GM19468 (cell line): ENCODE data around the gene TBL1XR1.

ENCODE experiments used
- ATAC-seq: cut with Tn5 transposase; IDR thresholded peaks from one replicate; pipeline ENCODE4 v1.9.1; 2021; ENCODE audit warnings: mild to moderate bottlenecking, moderate library complexity, moderate number of reproducible peaks; ENCODE audit not compliant: unreplicated experiment; ENCODE audit errors: extremely low read depth

TBL1XR1 gene

DNA sequence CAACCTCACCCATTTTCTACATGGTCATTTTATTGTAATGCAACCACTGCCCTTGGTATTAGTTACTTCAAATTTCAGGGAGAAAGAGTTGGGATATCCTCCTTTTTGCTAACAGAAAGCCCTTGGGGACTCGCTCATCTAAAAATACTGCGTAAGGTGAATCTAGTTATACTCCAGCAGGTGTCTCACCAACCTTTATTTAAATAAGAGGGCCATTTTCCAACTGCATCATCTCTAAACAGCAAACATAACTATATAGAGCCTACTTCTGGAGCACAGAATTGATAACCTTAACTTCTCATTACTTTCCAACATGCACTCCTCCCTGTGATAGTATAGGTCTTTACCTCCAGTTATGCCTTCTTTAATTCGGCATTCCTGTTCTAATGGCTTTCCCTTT is 77.5 kb downstream of the TBL1XR1 start:
- no peak for ATAC-seq

GRCh38 chr3:177114253-177114652 is 83.0 kb downstream of the TBL1XR1 start:
- no peak for ATAC-seq

DNA sequence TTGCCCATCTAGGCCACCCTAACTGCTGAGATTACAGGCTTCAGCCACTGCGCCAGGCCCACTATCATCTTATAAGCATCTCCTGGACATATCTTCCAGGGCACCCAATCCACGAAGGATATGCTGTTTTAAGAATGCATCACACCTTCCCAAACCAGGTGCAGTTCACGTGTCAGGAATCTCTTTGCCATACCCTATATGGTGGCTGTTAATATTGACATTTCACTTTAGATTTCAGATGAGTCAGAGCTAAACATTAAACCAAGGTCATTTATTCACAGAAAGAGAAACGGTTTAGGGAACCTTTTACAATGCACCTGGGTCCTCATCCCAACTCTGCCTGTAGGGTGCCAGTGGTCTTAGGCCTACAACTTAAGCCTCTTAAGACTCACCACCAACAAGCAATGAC is 85.7 kb downstream of the TBL1XR1 start:
- no peak for ATAC-seq

DNA sequence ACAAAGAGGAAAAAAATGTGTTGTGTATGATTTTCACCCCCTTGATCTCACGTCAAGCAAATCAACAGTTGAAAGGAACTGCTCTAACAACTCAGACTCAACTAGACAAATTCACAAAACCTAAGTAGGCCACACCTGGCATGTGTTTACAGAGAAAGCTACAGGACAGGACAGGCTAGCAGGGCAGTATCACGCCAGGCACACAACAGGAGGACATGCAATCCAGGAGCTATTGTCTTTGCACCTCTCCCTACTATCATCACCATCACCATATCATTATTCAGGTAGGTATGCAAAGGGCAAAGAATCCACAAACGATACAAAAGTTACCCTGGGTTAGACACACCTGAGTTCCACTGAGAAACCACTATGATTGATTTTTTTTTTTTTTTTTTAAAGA is 86.4 kb downstream of the TBL1XR1 start:
- no peak for ATAC-seq

GRCh38 chr3:177110386-177110785 is 86.9 kb downstream of the TBL1XR1 start:
- ATAC-seq: no peak

- no peak for ATAC-seq
Observed at GRCh38 chr3:177109688-177110330, 87.5 kb downstream of the TBL1XR1 start.

- ATAC-seq: no peak
Observed at GRCh38 chr3:177108648-177109047, 88.6 kb downstream of the TBL1XR1 start.

GRCh38 chr3:177107461-177108239 is 89.6 kb downstream of the TBL1XR1 start:
- ATAC-seq: no peak

- no peak for ATAC-seq
Observed at GRCh38 chr3:177106594-177106993, 90.7 kb downstream of the TBL1XR1 start.

DNA sequence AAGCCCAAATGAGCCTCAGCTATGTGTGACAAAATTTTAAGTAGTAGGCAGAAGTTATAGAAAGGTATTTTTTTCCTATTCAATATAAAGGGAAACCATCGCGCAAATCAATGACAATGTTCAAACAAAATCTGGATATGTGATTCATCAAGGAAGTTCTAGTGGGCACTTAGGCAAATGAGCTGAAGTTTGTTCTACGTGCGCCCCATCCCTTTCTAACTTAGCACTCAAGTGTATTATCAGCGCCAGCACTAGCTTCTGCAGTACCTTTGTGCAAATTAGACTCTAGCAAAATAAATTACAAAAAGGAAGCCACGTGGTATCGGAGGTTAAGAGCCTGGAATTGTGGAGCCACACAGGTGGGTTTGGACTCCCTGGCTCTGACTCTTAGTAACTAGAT is 91.1 kb downstream of the TBL1XR1 start:
- no peak for ATAC-seq

GRCh38 chr3:177105623-177106022 is 91.7 kb downstream of the TBL1XR1 start:
- no peak for ATAC-seq

GRCh38 chr3:177104299-177104992 is 92.8 kb downstream of the TBL1XR1 start:
- no peak for ATAC-seq

DNA sequence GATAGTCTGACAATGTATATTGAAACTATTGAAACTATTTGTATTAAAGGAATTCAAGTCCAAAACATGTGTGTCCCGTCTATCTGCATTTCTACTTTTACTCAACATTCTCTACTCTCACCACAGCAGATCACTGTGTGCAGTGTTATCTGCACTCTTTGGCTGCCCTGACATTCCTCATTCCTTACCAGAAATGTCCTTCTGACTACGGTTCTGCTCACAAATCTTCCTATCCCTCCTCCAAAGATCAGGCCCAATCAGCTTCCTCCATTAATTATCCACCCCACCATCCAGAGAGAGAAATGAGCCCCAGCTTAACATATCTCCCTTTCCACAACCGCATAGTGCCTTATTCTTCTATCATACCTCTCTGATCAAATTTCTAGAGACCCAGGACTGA is 94.7 kb downstream of the TBL1XR1 start:
- ATAC-seq: no peak

- no peak for ATAC-seq
Observed at GRCh38 chr3:177098551-177098950, 98.7 kb downstream of the TBL1XR1 start.

GRCh38 chr3:177096615-177097014 is 100.7 kb downstream of the TBL1XR1 start:
- no peak for ATAC-seq

GRCh38 chr3:177093966-177094365 is 103.3 kb downstream of the TBL1XR1 start:
- ATAC-seq: no peak

DNA sequence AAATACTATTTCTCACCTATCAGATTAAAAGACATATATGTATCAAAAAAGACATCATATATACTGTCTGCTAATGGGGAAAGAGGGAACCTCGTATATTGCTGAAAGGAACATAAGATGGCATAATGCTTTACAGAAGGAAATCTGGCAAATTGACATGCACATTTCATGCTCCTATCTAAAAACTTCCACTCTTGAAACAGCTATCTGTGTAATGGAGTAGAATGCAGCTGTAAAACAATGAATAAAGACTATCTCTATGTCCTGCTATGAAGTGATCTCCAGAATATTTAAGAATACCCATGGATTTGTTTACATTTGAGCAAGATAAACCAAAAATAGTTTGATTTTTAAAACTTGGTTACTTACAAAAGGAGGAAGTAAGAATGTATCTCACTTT is 107.4 kb downstream of the TBL1XR1 start:
- no peak for ATAC-seq

- ATAC-seq: no peak
Observed at GRCh38 chr3:177089110-177089509, 108.2 kb downstream of the TBL1XR1 start.

GRCh38 chr3:177085794-177086193 is 111.5 kb downstream of the TBL1XR1 start:
- no peak for ATAC-seq

GRCh38 chr3:177084616-177085015 is 112.7 kb downstream of the TBL1XR1 start:
- ATAC-seq: no peak

DNA sequence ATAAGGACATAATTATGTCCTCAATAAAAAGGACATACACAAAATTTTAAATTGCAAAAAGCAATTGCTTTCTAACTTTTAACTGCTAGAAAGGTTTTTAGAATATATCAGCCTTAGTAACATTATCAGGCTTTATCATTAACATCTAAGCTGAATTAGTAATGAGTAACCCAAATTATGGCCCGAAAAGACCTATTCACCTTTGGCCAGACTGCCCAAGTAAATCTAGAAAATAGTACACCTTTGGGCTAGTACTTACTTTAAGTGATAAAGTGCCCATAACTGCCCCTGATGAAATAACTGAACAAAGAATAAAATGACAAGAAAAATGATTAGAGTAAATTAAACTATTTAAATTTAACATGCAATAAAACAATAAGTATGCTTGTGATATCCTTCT is 117.2 kb downstream of the TBL1XR1 start:
- ATAC-seq: no peak
